Measurements from ENCODE around the gene SPDYE3.
"Not testable (repeated sequence)": the region's sequence is repeated elsewhere in the genome, so short reads cannot be mapped to it uniquely, and the experiment has no call there.

SPDYE3 gene

DNA sequence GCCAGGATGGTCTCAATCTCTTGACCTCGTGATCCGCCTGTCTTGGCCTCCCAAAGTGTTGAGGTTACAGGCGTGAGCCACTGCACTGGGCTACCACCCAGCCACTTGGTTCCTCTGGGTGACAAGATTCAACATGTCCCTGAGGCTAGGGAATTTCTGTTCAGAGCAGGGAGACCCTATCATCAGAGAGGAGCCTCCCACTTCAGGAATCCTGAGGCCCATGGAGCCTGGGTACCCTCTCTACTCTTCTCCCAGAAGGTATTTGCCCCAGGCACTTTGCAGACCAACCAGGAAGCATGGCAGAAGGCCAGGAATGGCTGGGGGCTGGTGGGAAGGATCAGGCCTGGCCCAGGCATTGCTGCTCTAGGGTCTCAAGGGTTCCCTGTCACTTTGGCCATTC lies 19.2 kb upstream of the SPDYE3 start:
- not testable (repeated sequence) for DNase-seq

GRCh38 chr7:100292162-100292561 lies 15.3 kb upstream of the SPDYE3 start:
- not testable (repeated sequence) for DNase-seq

DNA sequence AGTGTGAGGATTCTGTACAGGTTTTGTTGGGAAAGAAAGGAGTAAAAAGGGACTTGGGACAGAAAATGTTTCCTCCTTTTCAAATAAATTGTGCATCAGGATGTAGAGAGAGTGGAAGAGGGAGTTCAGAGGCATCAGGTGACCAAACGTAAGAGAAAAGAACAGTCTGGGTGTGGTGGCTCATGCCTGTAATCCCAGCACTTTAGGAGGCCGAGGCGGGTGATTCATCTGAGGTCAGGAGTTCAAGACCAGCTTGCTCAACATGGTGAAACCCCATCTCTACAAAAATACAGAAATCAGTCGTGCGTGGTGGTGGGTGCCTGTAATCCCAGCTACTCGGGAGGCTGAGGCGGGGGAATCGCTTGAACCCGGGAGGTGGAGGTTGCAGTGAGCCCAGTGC lies 12.2 kb upstream of the SPDYE3 start:
- not testable (repeated sequence) for DNase-seq

- not testable (repeated sequence) for DNase-seq
Observed at GRCh38 chr7:100297852-100298631, 9.5 kb upstream of the SPDYE3 start.

- not testable (repeated sequence) for DNase-seq
Observed at GRCh38 chr7:100298632-100298895, 8.9 kb upstream of the SPDYE3 start.

- not testable (repeated sequence) for DNase-seq
Observed at GRCh38 chr7:100304526-100304925, 3.0 kb upstream of the SPDYE3 start.

- not testable (repeated sequence) for DNase-seq
Observed at GRCh38 chr7:100318329-100318728, 10.8 kb downstream of the SPDYE3 start.

DNA sequence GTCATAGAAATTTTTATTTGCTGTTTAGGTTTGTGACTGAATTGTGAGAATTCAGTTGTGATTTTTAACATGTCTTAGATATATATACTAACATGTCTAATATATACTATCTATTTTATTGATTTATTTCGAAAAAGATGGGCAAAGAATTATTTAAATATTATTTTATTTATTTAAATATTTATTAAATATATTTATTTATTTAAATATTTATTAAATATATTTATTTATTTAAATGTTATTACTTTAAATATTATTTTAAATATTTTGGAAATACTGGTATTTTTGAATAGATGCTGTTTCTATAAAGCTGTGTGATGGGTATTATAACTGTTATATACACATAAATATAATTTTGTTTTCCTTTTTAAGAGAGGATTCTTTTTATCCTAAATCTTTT lies 14.1 kb downstream of the SPDYE3 start:
- not testable (repeated sequence) for DNase-seq

DNA sequence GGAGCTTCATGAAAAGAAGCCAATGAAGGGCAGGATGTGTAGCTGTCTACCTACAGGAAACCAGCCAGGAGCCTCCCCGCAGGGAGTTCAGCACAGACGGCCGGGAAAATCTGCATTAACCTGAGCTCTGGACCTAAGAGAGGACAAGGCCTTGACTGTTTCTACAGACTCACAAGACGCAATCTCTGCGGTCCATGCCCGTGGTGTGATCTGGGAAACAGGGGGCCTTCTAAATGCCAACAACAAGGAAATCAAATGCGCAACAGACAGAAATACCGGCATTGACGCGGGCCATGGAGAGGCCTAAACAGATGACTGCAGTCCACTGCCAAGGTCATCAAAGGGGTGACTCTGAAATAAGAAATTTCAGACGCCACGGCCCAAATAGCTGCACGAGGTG lies 16.7 kb downstream of the SPDYE3 start:
- not testable (repeated sequence) for DNase-seq

DNA sequence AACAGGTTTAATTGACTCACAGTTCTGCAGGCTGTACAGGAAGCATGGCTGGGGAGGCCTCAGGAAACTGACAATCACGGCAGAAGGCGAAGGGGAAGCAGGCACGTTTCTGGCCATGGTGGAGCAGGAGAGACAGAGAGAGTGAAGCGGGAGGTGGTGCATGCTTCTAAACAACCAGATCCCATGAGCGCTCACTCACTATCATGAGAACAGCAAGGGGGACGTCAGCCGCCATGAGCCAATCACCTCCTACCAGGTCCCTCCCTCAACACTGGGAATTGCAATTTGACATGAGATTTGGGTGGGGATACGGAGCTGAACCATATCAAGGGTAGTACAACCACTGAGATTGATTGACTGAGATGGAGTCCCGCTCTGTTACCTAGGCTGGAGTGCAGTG lies 18.2 kb downstream of the SPDYE3 start:
- not testable (repeated sequence) for DNase-seq

GRCh38 chr7:100326914-100327313 lies 19.4 kb downstream of the SPDYE3 start:
- DNase-seq: not testable (repeated sequence)

DNA sequence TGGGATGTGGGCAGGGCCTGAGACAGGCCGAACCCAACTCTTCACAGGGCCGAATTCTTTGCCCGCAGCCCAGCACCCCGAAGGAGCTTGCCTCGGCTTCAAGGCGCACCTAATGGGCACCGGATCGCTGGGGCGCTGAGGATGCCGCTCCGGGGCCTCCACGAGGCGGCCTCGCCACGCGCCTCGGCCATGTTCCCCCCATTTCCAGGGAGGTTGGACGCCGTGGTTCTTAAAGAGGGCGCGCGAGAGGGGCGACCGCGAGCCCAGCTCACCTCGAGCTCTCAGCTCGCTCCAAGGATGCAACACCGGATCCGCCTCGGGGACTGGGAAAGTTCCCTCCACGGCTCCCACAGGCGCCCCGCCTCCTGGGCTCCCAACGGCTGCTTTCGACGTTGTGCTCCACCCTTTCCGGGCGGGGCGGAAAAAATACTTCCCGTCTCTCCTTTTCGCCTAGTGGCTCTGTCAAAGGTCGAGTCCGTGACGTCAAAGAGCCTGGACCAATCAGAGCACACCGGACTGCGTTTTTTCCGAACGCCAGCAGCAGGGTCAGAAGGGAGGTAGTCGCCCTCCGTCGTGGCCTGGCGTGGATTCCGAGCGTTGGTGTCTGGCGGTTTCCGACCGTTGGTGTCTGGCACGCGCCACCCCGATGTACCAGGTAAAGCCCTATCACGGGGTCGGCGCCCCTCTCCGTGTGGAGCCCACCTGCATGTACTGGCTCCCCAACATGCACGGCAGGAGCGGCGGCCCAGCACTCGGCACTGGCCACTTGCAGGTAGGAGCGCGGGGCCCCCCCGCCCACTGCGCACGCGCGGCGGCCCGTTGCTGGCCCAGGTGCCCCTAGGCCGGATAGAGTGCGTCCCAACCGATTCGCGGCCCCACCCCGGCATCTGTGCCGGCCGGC lies 28.3 kb downstream of the SPDYE3 start:
- peak; percentile 80 for DNase-seq

GRCh38 chr7:100338083-100338696 lies 30.7 kb downstream of the SPDYE3 start:
- DNase-seq: not testable (repeated sequence)

DNA sequence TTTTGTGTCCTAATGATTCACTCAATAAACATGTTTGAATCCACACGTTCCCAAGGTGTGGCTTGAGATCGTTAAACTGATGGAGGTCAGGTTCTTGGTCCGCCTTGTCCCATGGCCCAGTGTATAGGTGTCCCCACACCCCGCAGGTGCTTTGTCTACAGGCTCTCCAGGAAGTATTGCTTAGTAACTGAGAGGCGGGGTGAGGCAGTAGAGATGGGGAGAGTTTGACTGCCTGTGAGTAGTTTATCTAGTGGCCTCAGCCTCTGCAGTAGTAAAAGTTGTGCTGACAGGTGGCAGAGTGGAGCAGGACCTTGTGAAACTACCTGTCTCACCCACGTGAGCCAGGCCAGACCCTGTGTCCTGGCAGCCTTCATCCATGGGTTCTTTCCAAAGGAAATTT lies 33.8 kb downstream of the SPDYE3 start:
- DNase-seq: not testable (repeated sequence)

GRCh38 chr7:100342765-100343164 lies 35.3 kb downstream of the SPDYE3 start:
- no peak for DNase-seq

GRCh38 chr7:100344124-100344559 lies 36.6 kb downstream of the SPDYE3 start:
- DNase-seq: not testable (repeated sequence)

DNA sequence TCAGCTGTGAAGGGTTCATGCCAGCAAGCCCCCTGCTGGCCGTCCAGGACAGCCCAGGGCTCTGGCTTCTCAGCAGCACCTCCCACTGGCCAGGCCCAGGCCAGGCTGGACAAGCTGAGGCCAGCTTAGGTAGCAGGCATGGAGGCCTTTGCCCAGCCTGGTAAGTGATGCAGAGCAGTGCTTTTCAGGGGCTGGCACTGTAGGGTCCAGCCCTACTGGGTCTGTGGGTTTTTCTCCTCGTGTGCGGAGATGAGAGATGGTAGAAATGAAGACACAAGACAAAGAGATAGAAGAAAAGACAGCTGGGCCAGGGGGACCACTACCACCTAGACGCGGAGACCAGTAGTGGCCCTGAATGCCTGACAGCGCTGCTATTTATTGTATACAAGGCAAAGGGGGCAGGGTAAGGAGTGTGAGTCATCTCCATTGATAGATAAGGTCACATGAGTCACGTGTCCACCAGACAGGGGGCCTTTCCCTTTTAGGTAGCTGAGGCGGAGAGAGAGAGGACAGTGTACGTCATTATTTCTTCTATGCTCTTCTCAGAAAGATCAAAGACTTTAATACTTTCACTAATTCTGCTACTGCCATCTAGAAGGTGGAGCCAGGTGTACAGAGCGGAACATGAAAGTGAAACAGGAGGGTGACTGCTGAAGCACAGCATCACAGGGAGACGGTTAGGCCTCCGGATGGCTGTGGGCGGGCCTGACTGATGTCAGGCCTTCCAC lies 37.2 kb downstream of the SPDYE3 start:
- not testable (repeated sequence) for DNase-seq

- not testable (repeated sequence) for DNase-seq
Observed at GRCh38 chr7:100345288-100345672, 37.8 kb downstream of the SPDYE3 start.

GRCh38 chr7:100346921-100347320 lies 39.4 kb downstream of the SPDYE3 start:
- no peak for DNase-seq

- no peak for DNase-seq
Observed at GRCh38 chr7:100348805-100349204, 41.3 kb downstream of the SPDYE3 start.

DNA sequence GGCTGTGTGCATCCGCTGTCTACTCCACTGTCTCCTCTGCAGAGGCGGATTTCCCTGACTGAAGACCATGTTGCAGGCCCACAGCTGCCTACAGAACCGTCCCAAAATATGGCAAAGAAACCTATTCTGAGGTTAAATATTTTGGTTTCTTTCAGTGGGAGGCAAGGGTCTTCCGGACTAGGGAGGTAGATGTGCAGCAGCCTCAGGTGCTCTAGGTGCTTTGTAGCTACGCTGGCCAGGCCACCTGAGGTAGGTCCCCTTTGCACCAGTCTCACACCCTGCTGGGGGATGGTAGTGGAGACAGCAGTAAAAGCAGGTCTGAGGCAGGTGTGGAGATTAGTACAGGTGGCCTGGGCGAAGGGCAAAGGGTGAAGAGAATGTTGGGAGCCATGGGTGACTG lies 42.3 kb downstream of the SPDYE3 start:
- DNase-seq: no peak

GRCh38 chr7:100351657-100352058 lies 44.2 kb downstream of the SPDYE3 start:
- no peak for DNase-seq

All from GOT3 (cell line).